GM18520 (cell line): ENCODE data around the gene THTPA.

ENCODE experiments used
- ATAC-seq: cut with Tn5 transposase; IDR thresholded peaks from one replicate; pipeline ENCODE4 v1.9.1; 2021; ENCODE audit not compliant: unreplicated experiment

Gene THTPA, protein sequence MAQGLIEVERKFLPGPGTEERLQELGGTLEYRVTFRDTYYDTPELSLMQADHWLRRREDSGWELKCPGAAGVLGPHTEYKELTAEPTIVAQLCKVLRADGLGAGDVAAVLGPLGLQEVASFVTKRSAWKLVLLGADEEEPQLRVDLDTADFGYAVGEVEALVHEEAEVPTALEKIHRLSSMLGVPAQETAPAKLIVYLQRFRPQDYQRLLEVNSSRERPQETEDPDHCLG

DNA sequence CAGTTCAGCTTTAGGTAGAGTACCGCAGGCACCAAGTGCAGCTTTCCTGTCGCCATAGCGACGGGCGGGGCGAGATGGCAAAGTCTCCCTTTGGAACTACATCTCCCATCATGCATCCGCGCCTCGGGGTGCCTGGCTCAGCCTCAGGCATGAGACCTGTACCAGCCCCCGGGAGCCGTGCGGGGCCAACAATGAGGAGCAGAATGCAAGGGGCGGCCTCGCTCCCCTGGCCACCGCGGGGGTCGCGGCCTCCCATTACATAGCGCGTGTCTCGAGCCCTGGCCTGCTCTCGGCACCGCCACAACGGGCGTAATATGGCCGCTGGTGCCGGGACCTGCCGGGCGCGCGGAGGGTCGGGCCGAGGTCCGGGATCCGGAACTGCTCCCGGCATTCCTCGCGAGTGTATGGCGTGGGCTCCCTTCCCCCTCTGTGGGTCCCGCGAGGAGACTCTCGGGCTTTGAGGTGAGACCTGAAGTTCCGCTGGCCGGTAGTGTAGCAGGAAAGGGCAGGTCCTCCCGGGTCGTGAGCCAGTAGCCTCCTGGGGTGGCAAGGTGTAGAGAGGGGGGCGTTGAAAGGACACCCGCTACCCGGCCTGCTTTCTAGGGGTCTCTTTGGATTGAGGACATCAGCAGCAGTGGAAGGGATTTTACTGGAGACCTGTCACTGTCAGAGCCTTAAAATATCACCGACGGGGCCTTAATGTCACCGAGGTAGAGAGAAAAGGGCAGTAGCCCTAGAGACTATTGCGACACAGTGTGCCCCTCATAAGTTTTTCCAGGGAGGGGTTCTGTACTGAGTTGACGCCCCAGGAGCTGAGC lies at the start of gene THTPA:
Gene THTPA (plus strand): TSS at position 390 of the 818 bp plus-strand sequence. CDS start 487 bp downstream, outside the sequence.
- ATAC-seq = peak; percentile 82

- no peak for ATAC-seq
Observed at GRCh38 chr14:23512156-23512555, 43.9 kb upstream of the THTPA start.

DNA sequence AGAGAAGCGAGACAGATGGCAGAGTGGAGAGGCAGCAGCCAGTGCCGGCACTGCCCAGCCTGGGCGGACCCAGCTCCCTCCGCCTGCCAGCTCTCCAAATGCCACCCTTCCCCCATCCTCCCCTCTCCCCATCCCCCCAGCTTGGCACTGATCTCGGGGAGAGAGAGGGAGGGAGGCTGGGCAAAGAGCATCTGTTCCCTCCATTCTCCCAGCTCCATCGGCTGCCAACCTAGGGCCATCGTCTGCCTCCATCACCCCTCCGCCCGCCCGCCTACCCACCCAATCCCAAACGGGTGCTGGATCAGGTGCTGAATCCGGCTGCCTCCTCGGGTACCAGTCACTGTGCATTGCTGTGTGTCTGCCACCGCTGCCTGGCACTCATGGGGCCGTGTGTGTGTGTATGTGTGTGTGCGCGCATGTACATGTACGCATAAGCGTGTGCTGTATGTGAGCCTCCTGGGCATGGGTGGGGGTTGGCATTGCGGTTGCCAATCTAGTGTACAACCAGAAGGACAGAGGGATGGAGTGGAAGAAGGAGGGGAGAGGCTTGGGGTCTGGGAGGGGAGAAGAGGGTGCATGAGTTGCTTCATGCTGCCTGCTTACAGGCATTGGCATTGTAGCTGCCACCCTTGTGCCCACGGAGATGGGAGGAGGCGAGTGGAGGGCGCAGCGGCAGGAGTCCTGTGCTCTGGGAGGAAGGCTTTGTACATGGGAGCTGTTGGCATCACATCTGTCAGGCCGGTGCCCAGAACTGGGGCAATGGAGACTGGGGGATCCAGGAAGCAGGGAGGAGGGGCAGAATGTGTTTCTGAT lies 42.9 kb upstream of the THTPA start:
- ATAC-seq = no peak

DNA sequence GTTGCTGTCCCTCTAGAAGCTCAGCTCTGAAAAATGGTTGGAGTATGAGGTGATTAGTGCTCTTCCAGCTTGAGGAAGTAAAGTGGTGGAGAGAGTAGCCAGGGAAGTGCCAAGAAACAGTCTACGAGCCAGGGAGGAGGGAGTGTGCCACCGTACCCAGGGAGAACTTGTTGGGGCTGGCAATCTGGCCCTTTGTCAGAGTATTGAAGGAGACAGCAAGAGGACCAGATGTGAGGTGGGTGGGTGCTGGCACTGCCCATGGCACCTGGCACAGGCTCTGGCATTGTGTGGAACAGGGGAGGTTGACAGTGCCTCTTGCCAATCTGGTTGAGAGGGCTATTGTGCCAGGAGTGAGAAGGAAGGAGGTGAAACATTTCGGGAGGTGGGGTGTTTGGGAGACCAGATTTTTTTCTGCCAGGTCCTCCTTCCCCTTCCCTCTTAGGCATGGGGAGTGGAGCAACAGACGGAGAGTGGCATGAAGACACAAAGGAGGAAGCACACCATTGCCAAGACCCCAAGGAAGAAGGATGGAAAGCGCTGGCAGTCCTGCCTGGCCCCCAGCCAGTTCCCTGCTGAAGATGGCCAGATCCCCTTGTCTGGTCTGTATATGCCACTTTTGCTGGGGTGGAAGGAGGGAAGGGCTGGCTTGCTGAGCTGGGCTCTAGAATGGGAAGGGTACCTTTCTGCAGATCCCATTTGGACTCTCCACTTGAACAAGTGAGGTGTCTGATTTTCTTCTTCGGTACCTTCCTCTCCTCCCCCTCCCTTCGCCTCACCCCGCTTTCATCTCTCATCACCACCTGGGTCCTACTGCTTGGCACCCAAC lies 42.0 kb upstream of the THTPA start:
- ATAC-seq = no peak

DNA sequence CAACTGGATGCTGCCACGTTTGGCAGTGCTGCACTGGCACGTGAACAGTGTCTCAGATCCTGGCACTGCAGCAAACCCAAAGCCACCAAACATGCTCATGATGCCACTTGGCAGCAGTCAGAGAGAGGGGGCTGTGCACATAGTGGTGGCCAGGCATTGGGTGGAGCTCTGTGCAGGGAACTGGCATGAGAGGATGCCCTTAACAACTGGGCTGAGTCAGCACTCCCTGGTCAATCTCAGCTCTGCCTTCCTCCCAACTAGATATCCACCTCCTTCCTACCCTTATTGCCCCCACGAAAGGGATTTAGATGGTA lies 41.5 kb upstream of the THTPA start:
- no peak for ATAC-seq

DNA sequence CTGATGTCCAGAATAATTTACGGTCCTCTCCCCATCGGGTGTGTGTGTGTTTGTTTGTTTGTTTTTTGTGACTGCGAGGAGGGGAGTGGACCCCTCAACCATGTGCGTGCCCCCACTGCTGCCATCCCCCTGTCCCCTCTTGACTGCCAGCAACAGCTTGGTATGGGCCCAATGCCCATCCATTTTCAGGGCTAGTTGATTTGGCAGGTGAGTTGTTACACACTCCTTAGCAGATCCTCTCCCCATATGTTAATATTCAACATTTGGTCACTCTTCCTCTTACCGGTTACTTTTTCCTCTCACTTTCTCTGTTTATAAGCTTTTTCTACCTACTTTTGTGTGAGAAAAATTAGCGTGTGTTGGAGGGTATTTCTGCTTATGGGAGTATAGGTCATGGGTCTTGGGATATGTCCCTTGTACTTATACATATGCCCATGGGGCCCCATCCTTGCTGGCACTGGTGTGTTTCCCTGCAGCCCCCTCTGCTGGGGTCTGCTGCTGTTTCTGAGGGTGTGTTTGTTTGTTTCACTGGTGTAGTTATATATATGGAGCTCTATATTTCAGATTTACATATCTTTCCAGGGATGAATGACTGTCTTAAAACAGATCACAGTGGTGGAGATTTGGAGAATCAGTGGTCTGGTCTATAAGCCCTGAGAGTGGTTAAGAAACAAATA lies 38.3 kb upstream of the THTPA start:
- no peak for ATAC-seq

DNA sequence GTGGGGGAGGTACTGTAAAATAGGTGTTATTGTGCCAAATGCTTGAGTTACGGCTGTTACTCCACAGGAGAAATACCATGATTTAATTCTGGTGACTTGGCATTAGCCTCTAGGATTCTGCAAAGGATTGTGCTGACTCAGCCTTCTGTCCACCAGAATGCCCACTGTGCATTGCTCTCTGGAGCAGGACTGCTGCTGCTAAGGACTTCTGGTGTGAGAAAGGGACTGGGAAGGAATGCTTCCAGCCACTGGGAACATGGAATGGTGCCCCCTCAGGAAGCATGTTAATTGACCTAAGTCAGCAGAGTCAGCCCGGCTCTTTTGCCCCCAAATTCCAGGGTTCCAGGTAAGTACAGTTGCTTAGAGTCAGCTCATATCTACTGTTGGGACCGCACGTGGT lies 37.4 kb upstream of the THTPA start:
- ATAC-seq = no peak

GRCh38 chr14:23520899-23521533 lies 35.1 kb upstream of the THTPA start:
- no peak for ATAC-seq

- no peak for ATAC-seq
Observed at GRCh38 chr14:23521785-23522640, 34.1 kb upstream of the THTPA start.

- no peak for ATAC-seq
Observed at GRCh38 chr14:23522643-23523198, 33.4 kb upstream of the THTPA start.

- ATAC-seq = no peak
Observed at GRCh38 chr14:23523229-23524016, 32.6 kb upstream of the THTPA start.

GRCh38 chr14:23524954-23525353 lies 31.1 kb upstream of the THTPA start:
- ATAC-seq = no peak

- ATAC-seq = no peak
Observed at GRCh38 chr14:23525611-23526010, 30.5 kb upstream of the THTPA start.

- no peak for ATAC-seq
Observed at GRCh38 chr14:23528555-23528954, 27.5 kb upstream of the THTPA start.

GRCh38 chr14:23529016-23529415 lies 27.1 kb upstream of the THTPA start:
- no peak for ATAC-seq

- no peak for ATAC-seq
Observed at GRCh38 chr14:23530375-23531055, 25.6 kb upstream of the THTPA start.

DNA sequence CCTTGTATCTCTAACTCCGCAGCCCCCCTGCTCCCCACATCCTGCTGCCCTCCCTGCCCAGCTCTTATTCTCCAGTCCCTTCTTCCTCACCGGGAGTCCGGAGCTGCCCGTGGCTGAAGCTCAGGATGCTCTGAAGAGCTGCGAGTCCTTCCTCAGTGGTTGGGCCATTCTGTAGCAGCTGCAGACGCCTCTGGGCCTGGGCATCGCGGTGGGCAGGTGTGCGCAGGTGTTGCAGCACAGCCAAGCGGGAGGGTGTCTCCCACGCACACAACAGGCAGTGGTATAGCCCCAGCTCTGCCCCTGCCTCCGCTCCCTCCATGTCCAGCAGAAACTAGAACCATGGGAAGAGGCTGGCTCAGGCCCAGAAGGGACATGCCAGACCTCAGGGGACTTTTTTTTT lies 24.7 kb upstream of the THTPA start:
- ATAC-seq = no peak
